LHCN-M2 (cell line): ENCODE results near the gene COX11. TPM values are rescaled to one million over a fixed set of nuclear protein-coding genes. Genes with fewer than 3 reads are reported as not detected.

Experiments used
- DNase-seq: peaks from one replicate; pipeline ENCODE4 v3.0.0-alpha.2; 2012; ENCODE audit warnings: low read depth
- total RNA-seq: library from RNA; depleted of rRNA; stranded (reverse); fragments of >200 nt; gene quantifications from 2 replicates; pipeline ENCODE4 v1.2.3, GENCODE V29; 2014

The COX11 gene
- total RNA-seq, 1 experiment from 2014 or later: 82.6 TPM

DNA sequence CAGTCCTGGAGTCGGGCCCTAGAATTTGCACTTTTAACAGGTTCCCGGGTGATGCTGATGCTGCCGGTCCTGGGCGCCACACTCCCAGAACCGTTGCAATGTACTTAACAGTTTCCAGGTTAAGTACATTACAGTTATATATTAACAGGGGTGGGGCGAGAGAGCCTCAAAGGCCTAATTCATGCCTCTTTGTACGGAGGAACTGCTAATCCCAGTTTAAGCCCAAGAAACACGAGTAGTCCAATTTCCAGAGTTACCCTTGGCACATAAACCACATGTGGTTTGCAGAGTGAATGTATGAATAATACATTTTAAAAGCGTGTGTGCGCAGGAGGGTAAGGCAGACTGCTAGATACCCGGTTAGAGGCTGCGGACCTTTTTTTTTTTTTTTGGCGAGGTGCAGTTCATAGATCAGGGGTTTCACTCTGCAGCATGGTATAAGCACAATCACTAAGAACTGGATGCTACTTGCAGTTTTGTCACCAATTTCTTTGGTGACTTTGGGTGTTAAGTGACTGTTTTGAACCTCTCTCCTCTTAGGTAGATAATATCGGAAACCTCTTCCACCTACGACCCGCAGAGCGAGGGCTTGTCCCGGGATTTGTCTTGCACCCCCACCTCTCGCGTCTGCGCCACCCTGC lies 713 bp downstream of the COX11 start:
- DNase-seq: peak; percentile 55

DNA sequence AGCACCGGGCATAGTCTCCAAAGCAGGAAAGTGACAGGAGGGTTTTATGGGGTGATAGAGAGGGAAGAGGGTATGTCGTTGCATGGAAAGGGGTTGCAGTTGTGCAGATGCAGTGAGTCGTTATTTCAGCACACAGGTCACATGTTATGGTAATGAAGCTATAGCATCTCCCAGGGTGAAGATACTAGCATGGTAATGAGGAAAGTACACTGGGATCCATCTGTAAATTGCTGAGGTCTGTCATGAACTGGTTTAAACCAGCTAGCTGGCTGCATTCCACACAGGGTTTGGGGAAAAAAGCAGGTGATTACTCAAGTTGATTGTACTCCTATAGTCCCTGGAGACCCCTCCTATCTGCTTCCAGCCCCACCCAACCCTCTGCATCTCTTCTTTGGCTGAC lies 11.7 kb downstream of the COX11 start:
- DNase-seq: no peak

DNA sequence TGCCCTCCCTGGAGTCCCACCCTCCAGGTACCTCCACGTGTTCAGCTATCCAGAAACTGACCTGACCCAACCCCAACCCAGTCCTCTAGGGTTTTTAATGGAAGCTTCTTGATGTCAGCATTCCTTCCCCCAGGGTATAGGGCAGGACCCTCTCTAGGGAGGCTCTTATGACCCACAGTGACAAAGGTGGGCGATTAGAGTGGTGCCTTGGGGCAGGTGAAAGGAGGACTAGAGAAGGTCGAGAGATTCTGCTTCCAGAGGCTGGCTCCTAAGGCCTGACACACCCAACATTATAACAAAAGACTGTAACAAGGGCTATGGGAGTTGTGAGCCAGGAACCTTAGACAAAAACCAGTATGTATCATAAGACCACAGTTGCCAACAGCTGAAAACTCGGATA lies 17.2 kb downstream of the COX11 start:
- DNase-seq: no peak

DNA sequence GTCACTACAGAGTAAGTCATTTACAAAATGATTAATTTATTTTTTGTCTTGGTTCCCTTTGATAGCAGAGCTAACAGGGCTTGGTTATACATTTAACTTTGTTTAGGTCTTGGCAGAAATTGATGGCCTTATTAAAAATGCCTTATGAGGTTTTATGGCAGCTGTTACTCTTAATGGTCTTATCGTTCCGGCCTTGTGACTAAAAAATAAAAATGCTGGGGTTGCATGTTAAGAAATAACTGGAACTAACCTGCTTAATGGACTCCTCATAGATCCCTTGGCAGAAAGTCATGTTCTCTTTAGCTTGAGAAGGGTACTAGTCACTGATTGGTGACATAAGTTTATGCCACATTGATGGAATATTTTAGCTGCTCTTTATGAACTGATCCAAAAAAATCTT lies 18.3 kb downstream of the COX11 start:
- peak; percentile 62 for DNase-seq

DNA sequence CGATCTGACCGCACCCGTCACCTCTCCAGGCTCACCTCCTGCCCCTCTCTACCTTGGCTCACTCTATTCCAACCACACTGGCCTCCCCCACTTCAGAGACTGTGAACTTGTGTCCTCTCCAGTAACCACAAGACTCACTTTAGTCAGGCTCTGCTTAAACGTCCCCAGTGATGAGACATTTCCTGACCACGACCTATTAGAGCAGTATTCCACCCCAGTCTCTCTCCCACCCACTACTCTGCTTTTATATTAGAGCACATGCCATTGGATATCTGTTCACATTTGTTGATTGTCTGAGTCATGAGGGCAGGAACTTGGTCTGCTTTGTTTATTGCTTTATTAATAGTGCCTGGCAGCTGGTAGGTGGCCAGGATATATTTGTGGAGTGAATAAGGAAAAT lies 20.1 kb downstream of the COX11 start:
- peak; percentile 96 for DNase-seq

DNA sequence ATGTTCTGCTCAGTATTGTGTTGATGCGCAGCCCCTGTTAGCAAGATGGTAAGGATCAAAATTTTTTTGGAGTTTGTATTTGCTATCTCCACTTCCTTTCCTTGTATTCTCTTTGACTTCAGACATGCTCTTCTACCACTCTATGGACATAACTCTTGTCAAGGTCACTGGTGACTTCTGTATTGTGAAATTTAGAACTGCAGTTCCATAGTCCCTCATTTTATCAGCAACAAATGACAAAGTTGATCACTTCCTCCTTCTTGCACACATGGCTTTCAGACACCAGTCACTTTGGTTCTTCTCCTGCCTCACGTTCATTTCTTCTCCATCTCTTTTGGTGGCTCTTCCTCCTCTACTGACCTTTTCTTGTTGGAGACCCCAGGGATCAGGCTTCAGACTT lies 21.1 kb downstream of the COX11 start:
- DNase-seq: no peak

DNA sequence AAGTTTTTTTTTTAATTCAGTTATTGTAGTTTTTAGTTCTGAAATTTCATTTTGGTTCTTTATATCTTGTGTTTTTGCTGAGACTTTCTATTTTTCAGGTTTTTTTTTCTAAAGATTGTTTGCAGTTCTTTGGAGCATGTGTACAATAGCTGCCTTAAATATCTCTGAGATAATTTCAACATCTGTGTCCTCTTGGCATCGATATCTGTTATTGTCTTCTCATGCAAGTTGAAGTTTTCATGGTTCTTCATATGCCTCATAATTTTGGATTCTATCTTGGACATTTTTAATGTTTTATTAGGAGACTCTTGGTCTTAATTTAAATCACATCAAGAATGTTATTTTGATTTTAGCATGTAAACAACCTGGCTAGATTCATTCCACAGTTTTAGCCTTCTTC lies 22.8 kb downstream of the COX11 start:
- DNase-seq: no peak

DNA sequence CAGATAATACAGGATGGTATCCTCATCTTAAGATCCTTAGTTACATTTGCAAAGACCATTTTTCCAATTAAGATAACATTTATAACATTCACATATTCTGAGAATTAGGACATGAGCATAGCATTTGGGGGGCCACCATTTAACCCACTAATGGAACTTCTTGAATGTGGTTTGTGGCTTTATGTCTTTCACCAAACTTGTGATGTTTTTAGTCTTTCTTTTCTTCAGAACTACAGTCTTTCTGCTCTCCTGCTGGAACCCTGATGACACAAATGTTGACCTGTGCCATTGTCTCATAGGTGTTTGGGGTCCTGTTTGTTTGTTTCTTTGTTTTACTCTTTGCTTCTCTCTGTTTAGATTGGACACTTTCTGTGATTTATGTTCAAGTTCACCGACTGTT lies 23.2 kb downstream of the COX11 start:
- no peak for DNase-seq

DNA sequence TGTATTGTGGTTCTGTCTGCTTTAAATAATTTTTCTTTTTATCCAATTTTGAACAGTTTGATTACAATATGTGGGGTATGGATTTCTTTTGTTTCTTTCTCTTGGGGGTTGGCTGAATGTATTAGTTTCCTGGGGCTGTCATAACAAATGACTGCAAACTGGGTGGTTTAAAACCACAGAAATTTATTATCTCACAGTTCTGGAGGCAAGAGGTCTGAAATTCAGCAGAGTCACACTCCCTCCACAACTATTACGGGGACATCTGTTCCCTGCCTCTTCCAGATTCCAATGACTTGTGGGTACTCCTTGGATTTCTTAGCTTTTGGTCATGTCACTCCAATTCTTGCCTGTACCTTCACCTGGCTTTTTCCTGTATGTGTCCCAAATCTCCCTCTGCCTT lies 23.7 kb downstream of the COX11 start:
- peak; percentile 88 for DNase-seq

DNA sequence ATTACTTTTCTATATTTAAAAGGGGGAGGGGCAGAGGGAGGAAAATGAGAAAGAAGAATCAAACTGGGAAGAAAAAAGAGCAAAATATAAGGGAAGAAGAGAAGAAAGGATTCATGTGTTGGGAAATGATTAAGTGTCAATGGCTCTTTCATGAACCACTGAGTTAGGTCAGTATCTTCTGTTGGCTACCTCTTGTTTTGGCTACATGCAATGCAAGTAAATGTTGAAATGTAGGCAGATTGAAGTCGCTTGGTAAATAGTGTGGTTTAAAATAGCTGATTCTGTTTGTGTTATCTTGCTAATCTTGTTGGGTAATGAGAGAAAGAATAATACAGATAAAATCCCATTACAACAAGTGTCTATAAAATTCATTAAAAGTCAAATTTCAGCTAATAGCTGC lies 27.2 kb downstream of the COX11 start:
- no peak for DNase-seq

DNA sequence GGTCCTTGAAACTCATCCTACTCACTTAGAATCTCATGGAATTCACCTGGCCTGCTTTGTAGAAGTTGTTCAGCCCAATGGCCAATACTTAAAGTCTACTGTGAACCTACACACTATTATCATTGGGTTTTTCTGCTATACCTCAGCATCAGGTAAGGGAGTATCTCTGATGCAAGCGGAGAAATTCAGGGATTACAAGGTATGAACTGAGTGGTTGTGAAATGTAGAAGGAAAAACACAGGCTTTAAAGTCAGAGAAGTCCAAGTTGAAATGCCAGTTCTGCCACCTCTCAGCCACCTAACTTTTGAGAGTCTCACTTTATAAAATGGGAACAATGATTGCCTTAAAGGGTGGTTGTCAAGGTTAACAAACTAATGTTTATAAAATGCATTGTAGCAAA lies 31.0 kb downstream of the COX11 start:
- DNase-seq: no peak

DNA sequence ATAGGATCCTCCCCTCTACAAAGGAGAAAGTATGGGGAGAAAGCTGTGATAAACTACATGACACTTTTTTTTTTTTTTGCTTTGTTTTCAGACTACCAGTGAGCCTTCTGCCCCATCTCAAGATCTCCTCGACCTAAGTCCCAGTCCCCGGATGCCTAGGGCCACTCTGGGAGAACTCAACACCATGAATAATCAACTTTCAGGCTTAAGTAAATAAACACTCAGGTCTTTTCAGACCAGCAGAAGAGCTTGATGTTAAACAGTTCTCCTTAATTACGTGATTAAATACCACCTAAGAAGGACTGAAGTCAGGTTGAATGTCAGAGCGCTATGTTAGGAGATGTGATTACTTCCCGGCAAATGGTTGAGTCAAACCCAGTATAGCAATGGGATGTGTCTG lies 31.4 kb downstream of the COX11 start:
- DNase-seq: no peak

DNA sequence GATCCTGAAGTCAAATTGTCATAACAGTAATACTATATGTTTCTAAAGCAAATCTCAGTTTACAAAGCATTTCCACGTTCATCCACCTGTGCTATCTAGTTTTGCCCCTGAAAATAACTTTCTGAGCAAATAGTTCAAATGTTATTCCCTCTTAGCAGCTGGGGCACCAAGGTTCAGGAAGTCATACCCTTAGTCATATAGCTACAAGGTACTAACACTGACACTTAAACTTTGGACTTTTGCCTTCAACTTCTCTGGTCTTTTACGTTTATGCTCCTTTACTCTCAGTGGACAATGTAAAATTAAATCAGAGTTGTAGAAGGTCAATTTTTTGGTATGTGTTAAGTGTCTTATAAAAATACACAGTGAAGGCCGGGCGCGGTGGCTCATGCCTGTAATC lies 33.0 kb downstream of the COX11 start:
- no peak for DNase-seq

DNA sequence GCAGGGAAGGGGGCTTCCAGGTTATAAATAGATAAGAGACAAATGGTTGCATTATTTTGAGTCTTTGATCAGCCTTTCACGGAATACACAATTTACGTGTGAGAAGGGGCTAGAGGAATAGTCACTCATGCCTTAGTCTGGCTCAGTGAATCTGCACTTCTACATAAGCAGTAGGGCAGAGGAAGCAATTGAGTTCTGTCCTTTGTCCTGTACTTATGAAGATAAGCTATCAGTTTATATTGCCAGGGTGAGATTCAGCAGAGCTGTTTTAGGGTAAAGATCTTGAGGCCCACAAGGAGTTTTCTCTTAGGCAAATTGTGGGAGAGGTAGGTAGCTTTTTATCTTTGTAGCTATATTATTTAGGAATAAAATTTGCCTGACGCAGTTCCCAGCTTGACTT lies 34.5 kb downstream of the COX11 start:
- no peak for DNase-seq

DNA sequence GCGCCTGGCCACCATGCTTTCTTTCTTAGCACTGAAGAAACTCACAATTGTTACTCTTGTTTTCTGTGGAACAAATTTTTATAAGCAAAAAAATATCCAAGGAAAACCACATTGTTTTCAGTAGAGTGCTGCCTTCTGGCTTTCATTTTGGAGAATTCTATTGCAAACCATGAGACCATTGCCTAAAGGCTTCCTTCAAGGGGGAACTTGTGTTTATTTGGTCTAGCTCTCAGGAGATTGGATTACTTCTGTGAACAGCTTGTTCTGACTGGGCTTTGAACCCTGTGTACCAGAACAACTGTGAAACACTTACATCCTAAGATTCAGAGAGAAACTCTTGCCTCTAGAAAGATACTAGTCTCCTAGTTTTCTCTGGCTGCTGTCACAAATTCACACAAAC lies 35.7 kb downstream of the COX11 start:
- DNase-seq: peak; percentile 17

DNA sequence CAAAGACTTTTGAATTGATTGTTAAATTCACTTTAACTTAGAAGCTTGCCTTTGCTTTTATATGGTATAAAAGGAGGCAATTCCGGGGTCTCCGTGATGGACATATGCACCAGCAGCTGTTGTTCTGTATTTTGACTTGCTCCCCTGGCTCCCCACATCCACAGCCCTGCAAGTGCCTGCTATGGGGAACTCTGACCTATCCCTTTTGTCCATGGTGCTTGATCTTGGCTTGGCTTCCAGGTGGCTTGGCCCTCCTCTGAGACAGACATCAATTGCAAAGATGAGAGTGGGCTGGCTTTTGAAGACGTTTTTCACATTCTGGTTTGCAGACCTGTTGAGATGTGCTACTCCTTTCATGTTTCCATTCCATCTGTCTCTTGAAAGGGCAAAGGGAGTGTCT lies 40.9 kb downstream of the COX11 start:
- no peak for DNase-seq

DNA sequence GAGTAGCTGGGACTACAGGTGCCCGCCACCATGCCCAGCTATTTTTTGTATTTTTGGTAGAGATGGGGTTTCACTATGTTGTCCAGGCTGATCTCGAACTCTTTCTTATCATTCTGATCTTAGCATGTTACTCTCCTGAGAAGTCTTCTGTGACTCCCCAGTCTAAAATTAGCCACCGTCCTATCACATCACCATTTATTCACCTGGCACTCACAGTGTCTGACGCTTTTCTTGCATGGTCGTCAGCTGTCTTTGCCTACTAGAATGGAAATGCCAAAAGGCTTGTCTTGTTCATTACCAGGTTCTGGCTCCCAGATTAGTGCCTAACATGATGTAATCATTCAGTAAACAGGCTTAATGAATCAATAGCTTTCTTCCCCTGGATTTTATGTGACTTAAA lies 44.0 kb downstream of the COX11 start:
- DNase-seq: no peak

DNA sequence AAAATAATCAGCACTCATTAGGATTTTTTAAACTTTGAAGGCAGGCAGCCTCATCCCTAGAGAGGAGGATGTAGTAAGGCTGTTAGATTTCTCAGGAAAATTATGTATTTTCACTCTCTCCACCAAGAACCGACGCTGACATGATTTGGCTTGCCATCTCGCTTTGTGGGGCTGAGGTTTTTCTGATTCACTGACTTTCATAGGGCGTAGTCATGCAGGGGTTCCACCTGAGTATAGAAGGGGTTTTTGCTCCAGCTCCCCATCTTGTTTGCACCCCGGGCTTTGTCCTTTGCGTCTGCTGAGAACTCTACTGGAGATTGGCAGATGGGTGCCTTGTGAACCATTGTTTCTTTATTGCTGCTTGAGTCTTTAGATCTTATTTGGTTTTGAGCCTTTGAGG lies 47.6 kb downstream of the COX11 start:
- DNase-seq: no peak

DNA sequence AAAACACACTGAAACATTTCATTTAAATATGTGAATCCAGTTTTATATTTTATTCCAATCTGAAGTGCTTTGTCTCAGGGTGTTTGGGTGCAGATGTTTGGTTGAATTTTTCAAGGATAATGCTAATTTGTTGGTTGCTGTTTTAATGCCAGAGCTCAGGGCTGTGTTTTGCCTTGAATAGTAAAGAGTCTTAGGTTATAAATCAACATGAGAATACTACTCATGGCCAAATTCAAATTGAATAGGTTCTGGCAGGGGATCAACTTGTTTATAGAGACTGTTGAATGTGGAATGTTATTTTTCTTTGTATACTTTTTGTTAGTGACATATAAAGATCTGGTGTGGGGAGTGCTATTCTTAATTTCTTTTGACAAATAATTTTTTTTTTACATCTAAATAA lies 49.0 kb downstream of the COX11 start:
- DNase-seq: no peak

DNA sequence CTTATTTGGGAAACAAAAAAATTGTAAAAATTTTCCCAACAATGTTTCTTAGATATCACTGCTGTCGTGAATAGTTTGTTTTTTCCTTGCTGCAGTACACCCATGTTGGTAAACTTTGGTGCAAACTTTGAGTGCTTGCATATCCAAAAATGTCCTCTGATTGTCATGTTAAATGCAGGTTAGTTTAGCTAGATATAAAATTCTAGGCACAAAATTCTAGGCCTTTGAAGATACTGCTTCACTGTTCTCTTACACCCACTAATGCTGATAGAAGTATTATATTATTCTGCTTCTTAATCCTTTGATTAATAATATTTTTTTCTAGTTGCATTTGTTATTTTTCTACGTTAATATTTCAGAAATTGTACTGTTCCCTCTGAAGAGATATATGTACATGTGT lies 51.7 kb downstream of the COX11 start:
- no peak for DNase-seq
